Stimulated activated CD4-positive, alpha-beta T cell treated with anti-CD3 and anti-CD28 coated beads, Interleukin-12 subunit alpha, Interleukin-12 subunit beta, amount 100 ng/mL, for 4 hours (primary cell): ENCODE data around the gene MCF2L.
"Not testable (repeated sequence)": the region's sequence is repeated elsewhere in the genome, so short reads cannot be mapped to it uniquely, and the experiment has no call there.

Source experiments
- DNase-seq: peaks from one replicate; pipeline ENCODE4 v3.0.0-alpha.2; 2020

The MCF2L gene, protein sequence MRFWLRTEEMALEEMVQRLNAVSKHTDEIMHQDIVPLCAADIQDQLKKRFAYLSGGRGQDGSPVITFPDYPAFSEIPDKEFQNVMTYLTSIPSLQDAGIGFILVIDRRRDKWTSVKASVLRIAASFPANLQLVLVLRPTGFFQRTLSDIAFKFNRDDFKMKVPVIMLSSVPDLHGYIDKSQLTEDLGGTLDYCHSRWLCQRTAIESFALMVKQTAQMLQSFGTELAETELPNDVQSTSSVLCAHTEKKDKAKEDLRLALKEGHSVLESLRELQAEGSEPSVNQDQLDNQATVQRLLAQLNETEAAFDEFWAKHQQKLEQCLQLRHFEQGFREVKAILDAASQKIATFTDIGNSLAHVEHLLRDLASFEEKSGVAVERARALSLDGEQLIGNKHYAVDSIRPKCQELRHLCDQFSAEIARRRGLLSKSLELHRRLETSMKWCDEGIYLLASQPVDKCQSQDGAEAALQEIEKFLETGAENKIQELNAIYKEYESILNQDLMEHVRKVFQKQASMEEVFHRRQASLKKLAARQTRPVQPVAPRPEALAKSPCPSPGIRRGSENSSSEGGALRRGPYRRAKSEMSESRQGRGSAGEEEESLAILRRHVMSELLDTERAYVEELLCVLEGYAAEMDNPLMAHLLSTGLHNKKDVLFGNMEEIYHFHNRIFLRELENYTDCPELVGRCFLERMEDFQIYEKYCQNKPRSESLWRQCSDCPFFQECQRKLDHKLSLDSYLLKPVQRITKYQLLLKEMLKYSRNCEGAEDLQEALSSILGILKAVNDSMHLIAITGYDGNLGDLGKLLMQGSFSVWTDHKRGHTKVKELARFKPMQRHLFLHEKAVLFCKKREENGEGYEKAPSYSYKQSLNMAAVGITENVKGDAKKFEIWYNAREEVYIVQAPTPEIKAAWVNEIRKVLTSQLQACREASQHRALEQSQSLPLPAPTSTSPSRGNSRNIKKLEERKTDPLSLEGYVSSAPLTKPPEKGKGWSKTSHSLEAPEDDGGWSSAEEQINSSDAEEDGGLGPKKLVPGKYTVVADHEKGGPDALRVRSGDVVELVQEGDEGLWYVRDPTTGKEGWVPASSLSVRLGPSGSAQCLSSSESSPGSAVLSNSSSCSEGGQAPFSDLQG

GRCh38 chr13:112968910-112969691, at the start of gene MCF2L:
Gene MCF2L (plus strand): TSS chr13:112969214. CDS start chr13:112969380, 166 bp downstream.
- peak; percentile 67 for DNase-seq

GRCh38 chr13:112923962-112924361, 45.1 kb upstream of the MCF2L start:
- DNase-seq, result no peak

DNA sequence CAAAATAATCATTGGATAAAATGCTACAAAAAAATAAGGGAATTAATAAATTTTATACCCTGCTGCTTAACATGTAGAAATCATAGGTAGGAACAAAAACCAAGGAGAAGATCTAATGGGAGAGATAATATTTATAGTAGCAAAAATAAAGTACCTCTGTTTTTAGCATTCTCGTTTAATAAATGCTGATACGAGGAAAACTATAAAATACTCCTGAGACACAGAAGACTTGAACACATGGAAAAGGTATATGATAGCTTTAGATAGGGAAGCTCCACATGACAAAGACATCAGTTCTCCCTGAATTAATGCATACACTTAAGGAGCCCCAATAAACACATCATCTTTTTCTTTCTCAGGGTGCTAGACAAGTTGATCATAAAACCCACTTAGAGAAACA, 44.6 kb upstream of the MCF2L start:
- DNase-seq, result no peak

DNA sequence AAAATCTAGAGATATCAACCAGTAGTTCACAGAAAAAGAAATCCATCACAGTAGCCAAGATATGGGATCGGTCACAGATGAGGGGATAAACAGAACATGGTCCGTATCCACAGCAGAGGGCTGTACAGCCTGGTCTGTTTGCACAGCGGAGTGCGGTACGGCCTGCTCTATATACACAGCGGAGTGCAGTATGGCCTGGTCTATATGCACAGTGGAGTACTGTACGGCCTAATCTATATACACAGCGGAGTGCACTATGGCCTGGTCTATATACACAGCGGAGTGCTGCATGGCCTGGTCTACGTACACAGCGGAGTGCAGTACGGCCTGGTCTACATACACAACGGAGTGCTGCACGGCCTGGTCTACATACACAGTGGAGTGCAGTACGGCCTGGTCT, 43.0 kb upstream of the MCF2L start:
- DNase-seq, result no peak

- no peak for DNase-seq
Observed at GRCh38 chr13:112926993-112927392, 42.0 kb upstream of the MCF2L start.

- DNase-seq, result no peak
Observed at GRCh38 chr13:112928020-112928971, 40.7 kb upstream of the MCF2L start.

- DNase-seq, result no peak
Observed at GRCh38 chr13:112928972-112929782, 39.8 kb upstream of the MCF2L start.

DNA sequence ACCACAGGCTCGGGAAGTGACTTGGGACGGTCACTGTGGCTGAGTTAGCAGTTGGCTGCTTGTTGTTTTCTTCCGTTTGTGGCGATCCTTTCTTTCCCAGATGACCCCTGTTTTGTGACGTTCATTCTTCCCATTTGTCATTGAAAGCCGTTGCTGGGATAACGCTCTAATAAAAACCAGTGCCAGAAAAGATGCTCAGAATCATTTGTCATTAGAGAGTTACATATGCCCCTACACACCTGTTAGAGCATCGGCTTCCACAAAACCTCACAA, 39.3 kb upstream of the MCF2L start:
- DNase-seq, result no peak

- no peak for DNase-seq
Observed at GRCh38 chr13:112930192-112930591, 38.8 kb upstream of the MCF2L start.

DNA sequence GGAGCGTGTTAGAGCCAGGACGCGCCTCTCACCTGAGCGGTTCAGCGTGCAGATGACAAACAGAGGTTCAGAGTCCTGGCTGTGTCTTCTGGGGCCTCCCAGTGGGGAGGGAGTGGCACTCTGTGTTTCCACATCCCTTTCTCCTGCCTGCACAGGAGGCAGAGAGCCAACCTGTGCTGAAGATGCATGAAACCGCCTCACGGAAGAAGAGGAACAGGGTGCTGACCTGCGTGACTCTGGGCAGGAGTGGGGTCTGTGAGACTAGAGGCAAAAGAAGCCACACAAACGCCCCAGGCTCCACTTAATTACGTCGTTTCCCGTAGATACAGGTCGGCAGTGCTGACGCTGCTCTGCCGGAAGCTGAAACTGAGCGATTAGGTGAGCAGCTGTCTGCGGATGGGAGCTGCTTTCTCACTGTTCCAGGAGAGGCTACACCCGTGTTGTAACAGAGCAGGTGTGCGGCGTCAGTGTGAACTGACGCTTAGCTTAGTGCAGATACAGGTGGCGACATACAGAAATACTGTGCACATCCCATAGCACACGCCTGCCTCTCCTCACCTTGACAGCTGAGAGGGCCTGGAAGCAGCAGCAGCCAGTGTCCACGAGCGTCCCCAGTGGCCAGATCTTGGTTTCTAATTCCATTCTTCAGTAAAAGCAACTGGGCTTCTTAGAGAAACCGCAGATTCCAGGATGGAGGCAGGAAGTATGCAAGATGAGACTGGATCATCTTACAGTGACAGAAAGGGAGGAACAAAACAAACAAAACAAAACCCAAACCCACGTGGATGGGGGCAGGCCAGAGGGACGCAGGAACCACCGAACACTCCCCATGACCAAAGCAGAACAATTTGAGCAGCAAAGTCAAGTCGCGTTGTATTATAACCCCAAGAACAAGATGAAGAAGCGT, 37.7 kb upstream of the MCF2L start:
- no peak for DNase-seq

DNA sequence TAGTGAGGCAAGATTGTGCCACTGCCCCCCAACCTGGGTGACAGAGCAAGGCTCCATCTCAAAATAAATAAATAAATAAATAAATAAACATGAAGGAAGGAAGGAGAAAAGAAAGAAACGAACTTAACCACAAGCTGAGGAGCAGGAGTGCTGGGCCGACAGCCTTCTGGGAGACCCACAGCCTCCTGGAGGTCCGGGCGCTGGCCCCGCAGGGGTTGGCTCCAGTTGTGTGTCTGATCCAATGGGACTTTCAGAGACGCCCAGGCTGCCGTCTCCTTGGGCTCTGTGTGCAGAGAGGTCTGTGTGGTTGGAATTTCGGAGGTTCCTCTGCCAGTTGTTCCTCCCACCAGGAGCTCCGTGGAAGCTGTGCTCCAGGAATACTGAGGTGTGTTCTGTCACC, 36.0 kb upstream of the MCF2L start:
- no peak for DNase-seq

- no peak for DNase-seq
Observed at GRCh38 chr13:112933649-112934048, 35.4 kb upstream of the MCF2L start.

GRCh38 chr13:112934078-112934477, 34.9 kb upstream of the MCF2L start:
- DNase-seq, result no peak

- no peak for DNase-seq
Observed at GRCh38 chr13:112938680-112939079, 30.3 kb upstream of the MCF2L start.

GRCh38 chr13:112940236-112940635, 28.8 kb upstream of the MCF2L start:
- DNase-seq, result no peak

DNA sequence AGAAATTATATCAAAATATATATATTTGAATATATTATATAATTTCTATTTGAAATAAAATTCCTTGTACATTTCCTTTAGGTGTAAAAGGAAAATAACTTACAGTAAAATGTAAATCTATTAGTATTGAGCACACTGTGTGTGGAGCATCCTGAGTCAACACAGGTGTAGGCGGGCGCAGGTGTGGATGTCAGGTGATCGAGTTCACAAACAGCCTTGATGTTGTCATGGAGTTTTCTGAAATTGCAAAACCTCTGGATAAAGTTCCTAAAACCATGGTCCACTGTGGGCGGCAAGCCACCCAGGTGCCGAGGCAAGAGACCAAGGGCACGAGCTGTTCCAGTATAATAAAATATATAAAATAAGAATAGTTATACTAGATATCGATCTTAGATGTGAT, 27.7 kb upstream of the MCF2L start:
- DNase-seq, result no peak

DNA sequence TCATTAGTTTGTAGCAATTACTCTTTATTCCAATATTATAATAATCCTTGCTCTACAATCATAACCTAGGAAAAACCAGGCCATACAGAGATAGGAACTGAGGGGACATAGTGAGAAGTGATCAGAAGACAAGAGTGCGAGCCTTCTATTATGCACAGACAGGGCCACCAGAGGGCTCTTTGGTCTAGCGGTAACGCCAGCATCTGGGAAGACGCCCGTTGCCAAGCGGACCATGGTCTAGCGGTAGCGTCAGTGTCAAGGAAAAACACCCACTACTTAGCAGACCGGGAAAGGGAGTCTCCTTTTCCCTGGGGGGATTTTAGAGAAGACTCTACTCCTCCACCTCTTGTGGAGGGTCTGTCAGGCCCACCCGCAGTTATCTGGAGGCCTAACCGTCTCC, 27.2 kb upstream of the MCF2L start:
- not testable (repeated sequence) for DNase-seq

DNA sequence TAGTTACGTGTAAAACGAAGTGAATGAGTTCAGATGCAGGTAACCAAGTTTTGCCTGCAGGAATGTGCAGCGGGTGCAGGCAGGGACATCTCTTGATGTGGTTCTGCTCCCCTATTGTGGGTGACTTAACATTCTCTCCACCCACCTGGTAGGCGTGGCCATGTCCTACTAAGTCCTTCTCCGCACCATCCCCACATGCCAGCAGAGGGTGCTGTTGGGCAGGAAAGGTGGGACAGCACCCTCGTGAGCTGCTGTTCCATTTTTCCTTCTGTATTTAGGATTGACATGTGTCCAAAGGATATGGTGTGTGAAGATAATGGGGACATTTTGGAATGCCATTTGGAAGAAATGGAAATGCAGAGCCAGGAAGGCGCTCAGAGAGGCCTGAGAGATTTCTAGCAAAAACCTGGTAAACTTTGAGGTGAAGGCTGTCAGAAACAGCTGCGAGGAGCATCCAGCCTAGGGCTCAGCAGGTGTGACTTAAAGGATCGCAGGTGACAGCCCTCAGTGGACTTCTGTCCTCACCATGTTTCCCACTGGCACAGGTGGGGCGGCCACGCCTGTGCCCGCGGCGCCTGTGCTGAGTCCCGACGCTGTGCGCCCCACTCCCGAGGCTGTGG, 26.2 kb upstream of the MCF2L start:
- DNase-seq, result peak; percentile 98
